ENCODE data around the gene PLPP1. TPM values are rescaled to one million over a fixed set of nuclear protein-coding genes. Genes with fewer than 3 reads are reported as not detected.

PLPP1 gene
- total and polyA plus RNA-seq, 2 of the 8 experiments (the other 6 are each of a cell fraction or from before 2014, with no cell fraction given), result 43.7 to 91.3 TPM

GRCh38 chr5:55583578-55583977, 48.8 kb upstream of the PLPP1 start (continued):
- TF ChIP-seq, protein P1, sequence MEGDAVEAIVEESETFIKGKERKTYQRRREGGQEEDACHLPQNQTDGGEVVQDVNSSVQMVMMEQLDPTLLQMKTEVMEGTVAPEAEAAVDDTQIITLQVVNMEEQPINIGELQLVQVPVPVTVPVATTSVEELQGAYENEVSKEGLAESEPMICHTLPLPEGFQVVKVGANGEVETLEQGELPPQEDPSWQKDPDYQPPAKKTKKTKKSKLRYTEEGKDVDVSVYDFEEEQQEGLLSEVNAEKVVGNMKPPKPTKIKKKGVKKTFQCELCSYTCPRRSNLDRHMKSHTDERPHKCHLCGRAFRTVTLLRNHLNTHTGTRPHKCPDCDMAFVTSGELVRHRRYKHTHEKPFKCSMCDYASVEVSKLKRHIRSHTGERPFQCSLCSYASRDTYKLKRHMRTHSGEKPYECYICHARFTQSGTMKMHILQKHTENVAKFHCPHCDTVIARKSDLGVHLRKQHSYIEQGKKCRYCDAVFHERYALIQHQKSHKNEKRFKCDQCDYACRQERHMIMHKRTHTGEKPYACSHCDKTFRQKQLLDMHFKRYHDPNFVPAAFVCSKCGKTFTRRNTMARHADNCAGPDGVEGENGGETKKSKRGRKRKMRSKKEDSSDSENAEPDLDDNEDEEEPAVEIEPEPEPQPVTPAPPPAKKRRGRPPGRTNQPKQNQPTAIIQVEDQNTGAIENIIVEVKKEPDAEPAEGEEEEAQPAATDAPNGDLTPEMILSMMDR (IDR thresholded peaks at IDR 0.05; ENCODE audit: control extremely low read depth in 1 of 3, insufficient read depth in 1 of 3, low read depth in 1 of 3, low read length in 3 of 3), result no peak
- TF ChIP-seq RXRA (IDR thresholded peaks at IDR 0.05; ENCODE audit: insufficient read depth, low read depth, low read length) (no peak), POLR2AphosphoS5 (IDR thresholded peaks at IDR 0.05; ENCODE audit: low read depth, low read length) (no peak)

All from H1 (cell line).